ENCODE results near the gene CDS1.

CDS1 gene

DNA sequence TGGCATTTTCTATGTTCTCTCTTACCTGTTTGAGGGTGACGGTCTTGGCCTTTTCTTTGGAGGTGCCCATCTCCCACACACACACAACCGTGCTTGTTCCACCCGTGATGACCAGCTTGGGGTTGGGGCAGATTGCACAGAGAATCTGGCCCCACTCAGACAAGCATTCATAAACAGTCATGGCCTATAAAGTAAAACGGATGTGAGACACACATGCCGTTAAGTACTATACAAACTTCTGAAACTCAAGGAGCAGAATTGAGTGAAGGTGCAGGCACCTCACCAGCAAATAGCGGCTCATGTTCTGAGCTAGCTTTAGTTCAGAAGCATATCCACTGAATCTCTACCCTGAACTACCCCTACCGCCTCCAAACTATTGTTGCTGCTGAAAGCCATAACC is 107.6 kb downstream of the CDS1 start:
- Histone ChIP-seq H3K27ac (ENCODE audit: low read length) (no peak overlapping the region), H3K27me3 (ENCODE audit: insufficient read depth, low read length) (no peaks in the 10 kb centered on the region), H3K9ac (ENCODE audit: low read depth, low read length) (no peak overlapping the region), H3K4me1 (ENCODE audit: insufficient read depth, low read length) (peaks cover 4% of the 10 kb centered on the region; the same call in 1 of the 2 replicates), H3K9me3 (ENCODE audit: insufficient read depth, low read depth, low read length) (no peaks in the 10 kb centered on the region), H3K4me3 (ENCODE audit: low read length) (no peak overlapping the region), H3K36me3 (ENCODE audit: insufficient read depth, low read depth, low read length) (peaks cover 85% of the 10 kb centered on the region)

DNA sequence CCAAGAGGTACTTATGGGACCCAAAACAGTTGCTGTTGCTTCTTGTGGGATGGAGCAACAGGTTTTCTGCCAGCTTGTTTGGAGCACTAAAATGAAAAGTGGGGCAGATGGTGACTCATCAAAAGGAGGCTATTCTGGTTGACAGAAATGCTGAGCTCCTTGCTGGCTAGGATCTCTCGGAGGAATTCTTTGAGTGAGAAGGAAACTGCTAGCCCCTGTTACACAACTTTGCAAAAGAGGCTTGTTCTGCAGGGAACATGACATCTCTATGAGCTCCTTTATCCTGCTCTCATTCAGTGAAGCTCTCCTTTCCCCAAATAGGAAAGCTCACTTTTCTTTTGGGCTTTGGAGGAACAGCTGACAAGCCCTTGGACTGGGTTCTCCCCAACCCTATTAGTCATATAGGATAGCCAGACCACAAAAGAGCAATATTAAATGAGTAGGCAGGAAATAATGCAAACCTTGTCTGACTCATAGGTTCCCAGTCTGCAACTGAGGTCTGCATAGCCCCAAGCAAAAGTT is 108.3 kb downstream of the CDS1 start:
- H3K36me3 ChIP-seq (ENCODE audit: insufficient read depth, low read depth, low read length), result peaks cover 91% of the 10 kb centered on the region
- H3K4me1 ChIP-seq (ENCODE audit: insufficient read depth, low read length), result peaks cover 4% of the 10 kb centered on the region; the same call in 1 of the 2 replicates
- H3K27me3 ChIP-seq (ENCODE audit: insufficient read depth, low read length), result no peaks in the 10 kb centered on the region
- H3K9me3 ChIP-seq (ENCODE audit: insufficient read depth, low read depth, low read length), result no peaks in the 10 kb centered on the region
- no peak overlapping the region for H3K4me3 ChIP-seq (ENCODE audit: low read length)
- no peak overlapping the region for H3K27ac ChIP-seq (ENCODE audit: low read length)
- H3K9ac ChIP-seq (ENCODE audit: low read depth, low read length), result no peak overlapping the region

DNA sequence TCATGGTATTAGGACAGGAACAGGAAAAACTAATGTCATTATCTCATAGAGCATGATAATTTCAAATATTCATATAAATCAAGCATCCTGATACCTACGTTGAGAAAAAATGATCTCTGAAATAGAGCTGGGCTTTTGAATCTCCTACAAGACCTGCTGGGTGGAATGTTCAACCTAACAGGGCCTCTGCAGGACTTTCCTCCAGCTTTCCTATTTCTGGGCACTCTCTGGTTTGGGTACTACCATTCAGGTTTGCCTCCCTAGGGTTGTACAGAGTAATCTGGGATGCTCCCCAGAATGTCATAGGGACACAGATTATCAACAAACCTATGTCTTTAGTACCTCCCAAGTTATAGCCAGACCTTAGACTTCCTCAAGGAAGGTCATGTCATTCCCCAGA is 108.9 kb downstream of the CDS1 start:
- no peak overlapping the region for H3K9ac ChIP-seq (ENCODE audit: low read depth, low read length)
- no peaks in the 10 kb centered on the region for H3K27me3 ChIP-seq (ENCODE audit: insufficient read depth, low read length)
- H3K4me3 ChIP-seq (ENCODE audit: low read length), result no peak overlapping the region
- H3K9me3 ChIP-seq (ENCODE audit: insufficient read depth, low read depth, low read length), result no peaks in the 10 kb centered on the region
- H3K36me3 ChIP-seq (ENCODE audit: insufficient read depth, low read depth, low read length), result peaks cover 90% of the 10 kb centered on the region
- peaks cover 4% of the 10 kb centered on the region; the same call in 1 of the 2 replicates for H3K4me1 ChIP-seq (ENCODE audit: insufficient read depth, low read length)
- no peak overlapping the region for H3K27ac ChIP-seq (ENCODE audit: low read length)

DNA sequence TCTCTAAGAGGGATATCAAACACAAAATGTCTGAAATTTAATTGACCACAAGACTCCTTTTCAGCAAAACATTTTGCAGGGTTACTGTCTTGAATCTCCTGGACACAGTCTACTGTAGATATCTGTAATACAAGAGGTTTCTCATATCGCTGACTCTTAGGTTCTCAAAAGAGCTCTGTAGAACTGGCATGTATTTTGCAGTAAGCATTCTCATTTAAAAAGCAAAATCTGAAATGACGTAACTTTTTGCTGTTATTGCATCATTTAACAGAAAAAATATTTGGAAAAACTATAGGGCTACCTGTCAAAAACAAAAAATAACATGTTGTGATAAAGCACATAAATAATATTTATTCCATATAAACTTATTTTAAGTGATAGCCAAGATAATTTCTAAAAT is 114.2 kb downstream of the CDS1 start:
- H3K9me3 ChIP-seq (ENCODE audit: insufficient read depth, low read depth, low read length), result no peaks in the 10 kb centered on the region
- H3K36me3 ChIP-seq (ENCODE audit: insufficient read depth, low read depth, low read length), result peaks cover 84% of the 10 kb centered on the region
- H3K27me3 ChIP-seq (ENCODE audit: insufficient read depth, low read length), result no peaks in the 10 kb centered on the region
- no peak overlapping the region for H3K27ac ChIP-seq (ENCODE audit: low read length)
- no peaks in the 10 kb centered on the region for H3K4me1 ChIP-seq (ENCODE audit: insufficient read depth, low read length)
- H3K9ac ChIP-seq (ENCODE audit: low read depth, low read length), result no peak overlapping the region
- no peak overlapping the region for H3K4me3 ChIP-seq (ENCODE audit: low read length)

DNA sequence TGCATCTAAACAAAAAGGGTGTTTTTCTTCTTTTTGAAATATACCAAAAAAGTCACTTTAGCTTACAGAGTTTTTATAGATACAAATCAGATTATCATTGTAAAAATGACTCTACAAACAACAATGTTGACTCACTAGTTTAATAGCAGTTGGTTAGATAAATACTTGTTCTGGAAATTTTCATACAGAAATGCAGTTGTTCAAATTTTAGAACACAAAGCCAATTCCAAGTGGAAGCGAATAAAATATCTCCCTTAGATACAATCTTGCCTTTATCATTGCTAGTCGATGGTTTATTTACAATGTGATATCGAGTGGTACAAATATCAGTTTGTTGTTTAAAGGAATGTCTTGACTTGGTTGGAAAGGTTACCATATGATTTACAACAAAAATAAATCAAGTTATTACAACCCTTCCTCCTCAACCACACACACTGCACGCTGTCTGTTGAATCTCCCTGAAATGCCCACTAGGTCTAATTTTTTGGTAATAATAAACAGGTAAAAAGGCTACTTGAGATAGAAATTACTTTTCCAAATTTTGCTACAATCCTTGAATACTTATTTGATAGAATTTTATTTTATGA is 114.8 kb downstream of the CDS1 start:
- H3K4me1 ChIP-seq (ENCODE audit: insufficient read depth, low read length), result no peaks in the 10 kb centered on the region
- no peaks in the 10 kb centered on the region for H3K9me3 ChIP-seq (ENCODE audit: insufficient read depth, low read depth, low read length)
- H3K27me3 ChIP-seq (ENCODE audit: insufficient read depth, low read length), result no peaks in the 10 kb centered on the region
- no peak overlapping the region for H3K27ac ChIP-seq (ENCODE audit: low read length)
- peaks cover 83% of the 10 kb centered on the region for H3K36me3 ChIP-seq (ENCODE audit: insufficient read depth, low read depth, low read length)
- no peak overlapping the region for H3K4me3 ChIP-seq (ENCODE audit: low read length)
- no peak overlapping the region for H3K9ac ChIP-seq (ENCODE audit: low read depth, low read length)

DNA sequence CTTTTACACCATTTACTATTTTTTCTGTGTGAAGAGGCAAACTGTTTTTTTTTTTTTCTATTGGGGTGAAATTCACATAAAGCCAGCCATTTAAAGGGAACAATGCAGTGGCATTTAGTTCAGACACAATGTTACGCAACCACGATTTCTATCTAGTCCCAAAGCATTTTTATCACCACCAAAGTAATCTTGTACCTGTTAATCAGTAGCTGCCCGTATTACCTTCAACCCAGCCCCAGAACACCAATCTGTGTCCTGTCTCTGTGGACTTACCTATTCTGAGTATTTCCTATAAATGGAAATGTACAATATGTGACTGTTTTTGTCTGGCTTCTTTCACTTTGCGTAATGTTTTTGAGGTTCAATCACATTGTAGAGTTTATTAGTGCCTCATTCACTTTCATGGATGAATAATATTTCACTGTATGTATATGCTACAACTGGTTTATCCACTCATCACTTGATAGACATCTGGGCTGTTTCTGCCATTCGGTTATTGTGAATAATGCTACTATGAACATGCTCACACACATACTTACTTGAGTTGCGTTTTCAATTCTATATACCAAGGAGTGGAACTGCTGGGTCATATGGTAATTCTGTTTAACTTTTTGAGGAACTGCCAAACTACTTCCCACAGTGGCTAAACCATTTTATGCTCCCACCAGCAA is 116.2 kb downstream of the CDS1 start:
- no peak overlapping the region for H3K4me3 ChIP-seq (ENCODE audit: low read length)
- no peaks in the 10 kb centered on the region for H3K27me3 ChIP-seq (ENCODE audit: insufficient read depth, low read length)
- no peaks in the 10 kb centered on the region for H3K4me1 ChIP-seq (ENCODE audit: insufficient read depth, low read length)
- no peak overlapping the region for H3K27ac ChIP-seq (ENCODE audit: low read length)
- H3K9me3 ChIP-seq (ENCODE audit: insufficient read depth, low read depth, low read length), result no peaks in the 10 kb centered on the region
- H3K9ac ChIP-seq (ENCODE audit: low read depth, low read length), result no peak overlapping the region
- H3K36me3 ChIP-seq (ENCODE audit: insufficient read depth, low read depth, low read length), result peaks cover 83% of the 10 kb centered on the region
